ENCODE measurements around the gene MEIOSIN.
A peak's percentile ranks its signal among the peaks of the same experiment; 100 is the strongest.
"Not testable (repeated sequence)": the region's sequence is repeated elsewhere in the genome, so short reads cannot be mapped to it uniquely, and the experiment has no call there.

Gene MEIOSIN

GRCh38 chr19:45733160-45733810 lies at the start of gene MEIOSIN:
Gene MEIOSIN (plus strand): TSS chr19:45733439. CDS start chr19:45735377, 1,938 bp downstream.
- H3K4me1 ChIP-seq (ENCODE audit: control insufficient read depth in 2 of 2, insufficient read depth in 2 of 2, low read length in 2 of 2) = peaks cover 7 to 11% of the 10 kb centered on the region in 2 donors
- no peak within 1 kb of the TSS for H3K4me3 ChIP-seq (ENCODE audit: low read length in 2 of 2)
- H3K9ac ChIP-seq (ENCODE audit: low read depth in 1 of 2, low read length in 2 of 2) = no peak within 1 kb of the TSS
- no peaks in the 10 kb centered on the region for H3K27me3 ChIP-seq (ENCODE audit: control insufficient read depth in 2 of 2, insufficient read depth in 2 of 2, low read length in 2 of 2)
- no peak within 1 kb of the TSS for H3K27ac ChIP-seq (ENCODE audit: low read depth in 2 of 2, low read length in 2 of 2)
- H3K9me3 ChIP-seq (ENCODE audit: control insufficient read depth in 2 of 2, low read length in 2 of 2) = no peaks in the 10 kb centered on the region
- H3K36me3 ChIP-seq (ENCODE audit: control insufficient read depth in 2 of 2, insufficient read depth in 2 of 2, low read length in 2 of 2) = no peaks in the 10 kb centered on the region

GRCh38 chr19:45685045-45685444 lies 48.2 kb upstream of the MEIOSIN start:
- peaks cover 14 to 35% of the 10 kb centered on the region in 2 donors for H3K36me3 ChIP-seq (ENCODE audit: control insufficient read depth in 2 of 2, insufficient read depth in 2 of 2, low read length in 2 of 2)
- not testable (repeated sequence) for H3K27ac ChIP-seq (ENCODE audit: low read depth in 2 of 2, low read length in 2 of 2); H3K9ac ChIP-seq (ENCODE audit: low read depth in 1 of 2, low read length in 2 of 2); H3K4me1 ChIP-seq (ENCODE audit: control insufficient read depth in 2 of 2, insufficient read depth in 2 of 2, low read length in 2 of 2); H3K9me3 ChIP-seq (ENCODE audit: control insufficient read depth in 2 of 2, low read length in 2 of 2); H3K27me3 ChIP-seq (ENCODE audit: control insufficient read depth in 2 of 2, insufficient read depth in 2 of 2, low read length in 2 of 2); H3K4me3 ChIP-seq (ENCODE audit: low read length in 2 of 2)

- Histone ChIP-seq H3K9me3 (ENCODE audit: control insufficient read depth in 2 of 2, low read length in 2 of 2) (no peaks in the 10 kb centered on the region), H3K36me3 (ENCODE audit: control insufficient read depth in 2 of 2, insufficient read depth in 2 of 2, low read length in 2 of 2) (peaks cover 14 to 35% of the 10 kb centered on the region in 2 donors), H3K27me3 (ENCODE audit: control insufficient read depth in 2 of 2, insufficient read depth in 2 of 2, low read length in 2 of 2) (no peaks in the 10 kb centered on the region), H3K4me3 (ENCODE audit: low read length in 2 of 2) (no peak overlapping the region), H3K4me1 (ENCODE audit: control insufficient read depth in 2 of 2, insufficient read depth in 2 of 2, low read length in 2 of 2) (no peaks in the 10 kb centered on the region), H3K27ac (ENCODE audit: low read depth in 2 of 2, low read length in 2 of 2) (no peak overlapping the region), H3K9ac (ENCODE audit: low read depth in 1 of 2, low read length in 2 of 2) (no peak overlapping the region)
Observed at GRCh38 chr19:45687599-45687998, 45.6 kb upstream of the MEIOSIN start.

DNA sequence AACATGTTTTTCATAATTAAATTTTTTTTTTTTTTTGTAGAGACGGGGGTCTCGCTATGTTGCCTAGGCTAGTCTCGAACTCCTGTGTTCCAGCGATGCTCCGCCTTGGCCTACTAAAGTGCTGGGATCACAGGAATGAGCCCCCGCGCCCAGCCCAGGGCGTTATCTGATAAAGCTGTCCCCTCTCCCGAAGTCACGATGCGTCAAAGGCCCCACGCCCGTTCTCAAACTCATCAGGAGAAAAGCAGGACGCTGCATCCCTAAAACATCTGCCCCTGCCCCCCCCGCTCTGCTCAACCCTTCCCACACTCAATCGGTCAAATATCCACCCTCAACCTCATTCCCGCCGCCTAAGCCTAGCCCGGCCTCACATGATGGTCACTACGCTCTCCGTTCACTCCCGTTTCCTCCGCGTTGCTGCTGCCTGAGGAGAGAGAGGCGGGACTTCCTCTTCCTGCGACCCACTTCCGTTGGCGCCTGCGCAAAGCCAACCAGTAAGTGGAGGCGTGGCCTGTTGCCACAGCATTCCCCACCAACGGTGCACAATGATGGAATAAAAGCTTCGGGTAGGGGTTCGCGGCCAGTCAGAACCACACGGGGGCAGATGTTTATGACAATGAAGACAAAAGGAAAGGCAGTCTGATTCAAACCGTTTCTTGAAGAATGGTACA lies 41.6 kb upstream of the MEIOSIN start, which contains the start of gene SNRPD2:
Gene SNRPD2, minus strand, starts transcription at position 438 of the 671 bp plus-strand sequence. Its CDS starts 65 bp downstream, at position 373.
- Histone ChIP-seq H3K27ac (ENCODE audit: low read depth in 2 of 2, low read length in 2 of 2) (peak within 1 kb of the TSS; percentile 89 to 90), H3K4me3 (ENCODE audit: low read length in 2 of 2) (peak within 1 kb of the TSS; percentile 88 to 93), H3K9me3 (ENCODE audit: control insufficient read depth in 2 of 2, low read length in 2 of 2) (no peaks in the 10 kb centered on the region), H3K9ac (ENCODE audit: low read depth in 1 of 2, low read length in 2 of 2) (peak within 1 kb of the TSS; percentile 91), H3K4me1 (ENCODE audit: control insufficient read depth in 2 of 2, insufficient read depth in 2 of 2, low read length in 2 of 2) (peaks cover 8 to 10% of the 10 kb centered on the region in 2 donors), H3K36me3 (ENCODE audit: control insufficient read depth in 2 of 2, insufficient read depth in 2 of 2, low read length in 2 of 2) (peaks cover 14 to 23% of the 10 kb centered on the region in 2 donors), H3K27me3 (ENCODE audit: control insufficient read depth in 2 of 2, insufficient read depth in 2 of 2, low read length in 2 of 2) (no peaks in the 10 kb centered on the region)

- H3K4me3 ChIP-seq (ENCODE audit: low read length in 2 of 2) = peak within 1 kb of the TSS; percentile 88 to 93
- H3K27me3 ChIP-seq (ENCODE audit: control insufficient read depth in 2 of 2, insufficient read depth in 2 of 2, low read length in 2 of 2) = no peaks in the 10 kb centered on the region
- peaks cover 8 to 19% of the 10 kb centered on the region in 2 donors for H3K36me3 ChIP-seq (ENCODE audit: control insufficient read depth in 2 of 2, insufficient read depth in 2 of 2, low read length in 2 of 2)
- no peaks in the 10 kb centered on the region for H3K9me3 ChIP-seq (ENCODE audit: control insufficient read depth in 2 of 2, low read length in 2 of 2)
- peak within 1 kb of the TSS; percentile 91 for H3K9ac ChIP-seq (ENCODE audit: low read depth in 1 of 2, low read length in 2 of 2)
- H3K27ac ChIP-seq (ENCODE audit: low read depth in 2 of 2, low read length in 2 of 2) = peak within 1 kb of the TSS; percentile 89 to 90
- H3K4me1 ChIP-seq (ENCODE audit: control insufficient read depth in 2 of 2, insufficient read depth in 2 of 2, low read length in 2 of 2) = peaks cover 8 to 10% of the 10 kb centered on the region in 2 donors
Observed at GRCh38 chr19:45692187-45693105, 40.8 kb upstream of the MEIOSIN start, which contains the start of gene QPCTL. Gene QPCTL (plus strand): TSS chr19:45692666. CDS start chr19:45692704, 38 bp downstream.

DNA sequence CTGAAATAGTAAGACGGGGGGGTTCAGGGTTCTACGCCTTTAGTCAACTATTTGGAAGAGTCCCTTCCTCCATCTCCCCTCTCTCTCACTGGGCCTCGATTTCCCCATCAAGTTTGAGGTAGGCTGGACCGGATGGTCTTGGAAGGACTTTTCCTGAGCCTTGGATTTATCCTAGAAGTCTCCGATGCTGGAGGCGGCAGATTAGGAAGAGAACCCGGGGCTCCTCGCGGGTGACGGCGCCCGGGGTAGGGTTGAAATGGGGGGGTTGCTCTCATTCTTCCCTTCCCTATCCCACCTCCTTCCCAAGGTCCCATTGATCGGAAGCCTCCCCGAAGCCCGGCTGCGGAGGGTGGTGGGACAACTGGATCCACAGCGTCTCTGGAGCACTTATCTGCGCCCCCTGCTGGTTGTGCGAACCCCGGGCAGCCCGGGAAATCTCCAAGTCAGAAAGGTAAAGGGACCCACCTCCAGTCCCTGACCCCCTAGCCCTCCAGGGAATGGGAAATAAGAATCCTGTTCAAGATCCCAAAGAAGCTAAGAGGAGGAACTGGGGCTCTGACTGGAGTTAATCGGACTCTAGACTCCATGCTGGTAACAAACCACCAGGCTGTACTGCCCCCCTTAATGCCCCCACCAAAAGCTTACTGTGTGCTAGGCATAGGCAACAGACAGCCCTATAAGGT lies 40.0 kb upstream of the MEIOSIN start:
- H3K27me3 ChIP-seq (ENCODE audit: control insufficient read depth in 2 of 2, insufficient read depth in 2 of 2, low read length in 2 of 2) = no peaks in the 10 kb centered on the region
- H3K27ac ChIP-seq (ENCODE audit: low read depth in 2 of 2, low read length in 2 of 2) = peak overlapping the region; percentile 89 to 90
- H3K9ac ChIP-seq (ENCODE audit: low read depth in 1 of 2, low read length in 2 of 2) = peak overlapping the region; percentile 91
- H3K4me1 ChIP-seq (ENCODE audit: control insufficient read depth in 2 of 2, insufficient read depth in 2 of 2, low read length in 2 of 2) = peaks cover 8 to 10% of the 10 kb centered on the region in 2 donors
- no peaks in the 10 kb centered on the region for H3K9me3 ChIP-seq (ENCODE audit: control insufficient read depth in 2 of 2, low read length in 2 of 2)
- H3K4me3 ChIP-seq (ENCODE audit: low read length in 2 of 2) = peak overlapping the region; percentile 88 to 93
- H3K36me3 ChIP-seq (ENCODE audit: control insufficient read depth in 2 of 2, insufficient read depth in 2 of 2, low read length in 2 of 2) = peaks cover 2 to 12% of the 10 kb centered on the region in 2 donors

DNA sequence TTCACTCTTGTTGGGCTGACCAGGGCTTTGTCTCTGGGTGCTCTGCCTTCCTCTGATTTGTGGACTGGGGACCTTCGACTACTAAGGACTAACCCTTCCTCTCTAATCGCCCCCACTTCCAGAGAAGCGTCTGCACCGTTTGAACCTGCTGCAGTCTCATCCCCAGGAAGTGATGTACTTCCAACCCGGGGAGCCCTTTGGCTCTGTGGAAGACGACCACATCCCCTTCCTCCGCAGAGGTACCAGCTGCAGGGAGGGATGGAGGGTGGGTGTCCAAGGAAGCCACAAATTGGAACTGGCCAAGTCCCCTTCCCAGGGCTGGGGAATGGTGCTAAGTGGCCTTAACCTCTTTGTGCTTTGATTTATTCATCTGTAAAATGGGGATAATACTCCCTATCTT lies 31.6 kb upstream of the MEIOSIN start:
- Histone ChIP-seq H3K4me1 (ENCODE audit: control insufficient read depth in 2 of 2, insufficient read depth in 2 of 2, low read length in 2 of 2) (no peaks in the 10 kb centered on the region), H3K36me3 (ENCODE audit: control insufficient read depth in 2 of 2, insufficient read depth in 2 of 2, low read length in 2 of 2) (peaks cover 3 to 6% of the 10 kb centered on the region in 2 donors), H3K27ac (ENCODE audit: low read depth in 2 of 2, low read length in 2 of 2) (no peak overlapping the region), H3K9me3 (ENCODE audit: control insufficient read depth in 2 of 2, low read length in 2 of 2) (no peaks in the 10 kb centered on the region), H3K27me3 (ENCODE audit: control insufficient read depth in 2 of 2, insufficient read depth in 2 of 2, low read length in 2 of 2) (no peaks in the 10 kb centered on the region), H3K4me3 (ENCODE audit: low read length in 2 of 2) (no peak overlapping the region), H3K9ac (ENCODE audit: low read depth in 1 of 2, low read length in 2 of 2) (no peak overlapping the region)

DNA sequence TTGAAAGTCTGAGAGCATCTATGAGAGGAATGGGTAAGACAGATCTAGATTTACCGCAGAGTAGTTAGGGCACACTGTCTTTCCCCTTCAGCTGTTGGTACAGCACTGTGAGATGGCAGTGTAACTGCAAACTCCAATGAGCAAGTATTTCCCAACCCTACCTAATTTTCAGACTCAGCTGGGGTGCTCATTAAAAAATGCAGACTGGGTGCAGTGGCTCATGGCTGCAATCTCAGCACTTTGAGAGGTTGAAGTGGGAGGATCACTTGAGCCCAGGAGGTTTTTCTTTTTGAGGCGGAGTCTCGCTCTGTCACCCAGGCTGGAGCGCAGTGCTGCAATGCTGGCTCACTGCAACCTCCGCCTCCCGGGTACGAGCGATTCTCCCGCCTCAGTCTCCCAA lies 28.1 kb upstream of the MEIOSIN start:
- no peaks in the 10 kb centered on the region for H3K9me3 ChIP-seq (ENCODE audit: control insufficient read depth in 2 of 2, low read length in 2 of 2)
- H3K36me3 ChIP-seq (ENCODE audit: control insufficient read depth in 2 of 2, insufficient read depth in 2 of 2, low read length in 2 of 2) = peaks cover 3 to 4% of the 10 kb centered on the region in 2 donors
- no peak overlapping the region for H3K27ac ChIP-seq (ENCODE audit: low read depth in 2 of 2, low read length in 2 of 2)
- H3K4me1 ChIP-seq (ENCODE audit: control insufficient read depth in 2 of 2, insufficient read depth in 2 of 2, low read length in 2 of 2) = no peaks in the 10 kb centered on the region
- H3K27me3 ChIP-seq (ENCODE audit: control insufficient read depth in 2 of 2, insufficient read depth in 2 of 2, low read length in 2 of 2) = no peaks in the 10 kb centered on the region
- no peak overlapping the region for H3K4me3 ChIP-seq (ENCODE audit: low read length in 2 of 2)
- H3K9ac ChIP-seq (ENCODE audit: low read depth in 1 of 2, low read length in 2 of 2) = no peak overlapping the region

GRCh38 chr19:45705710-45706415 lies 27.4 kb upstream of the MEIOSIN start:
- Histone ChIP-seq H3K4me1 (ENCODE audit: control insufficient read depth in 2 of 2, insufficient read depth in 2 of 2, low read length in 2 of 2) (no peaks in the 10 kb centered on the region), H3K36me3 (ENCODE audit: control insufficient read depth in 2 of 2, insufficient read depth in 2 of 2, low read length in 2 of 2) (peaks cover 3 to 4% of the 10 kb centered on the region in 2 donors), H3K9ac (ENCODE audit: low read depth in 1 of 2, low read length in 2 of 2) (no peak overlapping the region), H3K9me3 (ENCODE audit: control insufficient read depth in 2 of 2, low read length in 2 of 2) (no peaks in the 10 kb centered on the region), H3K27me3 (ENCODE audit: control insufficient read depth in 2 of 2, insufficient read depth in 2 of 2, low read length in 2 of 2) (no peaks in the 10 kb centered on the region), H3K4me3 (ENCODE audit: low read length in 2 of 2) (no peak overlapping the region), H3K27ac (ENCODE audit: low read depth in 2 of 2, low read length in 2 of 2) (no peak overlapping the region)

All from mucosa of rectum (tissue), 2 donors.